GM12872 (cell line): ENCODE results near the gene SND1.

Experiments used
- CTCF ChIP-seq: IDR thresholded peaks from 3 replicates; pipeline ENCODE4 v1.5.1; 2011; ENCODE audit warnings: low read depth, mild to moderate bottlenecking, low read length, moderate library complexity; ENCODE audit not compliant: insufficient read depth

Gene SND1

GRCh38 chr7:127995156-127995880 is 343.3 kb downstream of the SND1 start:
- no peak for TF ChIP-seq CTCF

- TF ChIP-seq CTCF, result no peak
Observed at GRCh38 chr7:127995881-127996215, 343.9 kb downstream of the SND1 start.

- no peak for TF ChIP-seq CTCF
Observed at GRCh38 chr7:127996253-127997071, 344.5 kb downstream of the SND1 start.

- no peak for TF ChIP-seq CTCF
Observed at GRCh38 chr7:127997226-127997922, 345.4 kb downstream of the SND1 start.

- TF ChIP-seq CTCF, result no peak
Observed at GRCh38 chr7:127998671-127999070, 346.7 kb downstream of the SND1 start.

- TF ChIP-seq CTCF, result no peak
Observed at GRCh38 chr7:128000048-128000447, 348.1 kb downstream of the SND1 start.

GRCh38 chr7:128000854-128001265 is 348.9 kb downstream of the SND1 start:
- TF ChIP-seq CTCF, result no peak
